Right cardiac atrium (tissue), 5 donors: Measurements from ENCODE around the gene CACNA1D. TPM values are rescaled to one million over a fixed set of nuclear protein-coding genes. Genes with fewer than 3 reads are reported as not detected.
"Not testable (repeated sequence)": the region's sequence is repeated elsewhere in the genome, so short reads cannot be mapped to it uniquely, and the experiment has no call there.

Experiments
- ATAC-seq, 2 donors: fragments of 200-7000 bp; cut with Tn5 transposase; one replicate each; pipeline versions ENCODE4 v1.8.0 to v1.9.1; 2020; ENCODE audit warnings: moderate library complexity in 2 of 2, mild to moderate bottlenecking in 1 of 2
- DNase-seq, 3 donors: peaks; one replicate each; pipeline ENCODE4 v3.0.0-alpha.2; 2020
- H3K27ac ChIP-seq: one replicate; pipeline ENCODE4 v1.5.1; 2013; ENCODE audit warnings: mild to moderate bottlenecking, low read length, control low read depth, moderate library complexity
- H3K27me3 ChIP-seq: one replicate; pipeline ENCODE4 v1.6.1; 2013; ENCODE audit not compliant: control insufficient read depth, insufficient read depth
- H3K4me1 ChIP-seq: one replicate; pipeline ENCODE4 v1.6.1; 2013; ENCODE audit warnings: low read length; ENCODE audit not compliant: control insufficient read depth, insufficient read depth
- H3K4me3 ChIP-seq: one replicate; pipeline ENCODE4 v1.5.1; 2013; ENCODE audit warnings: low read length, control low read depth
- H3K9me3 ChIP-seq: one replicate; pipeline ENCODE4 v1.6.1; 2013; ENCODE audit warnings: low read length; ENCODE audit not compliant: control insufficient read depth
- WGBS: extraction: QIAGEN DNeasy Blood & Tissue Kit; methylation state at CpG from one replicate; pipeline ENCODE4 v1.1.7; 2013; 5-methylcytosine and 5-hydroxymethylcytosine counted together
- intact Hi-C, 4 donors: fragments of 100-400 bp; cut with DNase I; formaldehyde crosslinking; loops; one replicate each; pipeline versions ENCODE4 v1.11.0 to v1.14.0; 2022 to 2023
- polyA plus RNA-seq: library from polyadenylated mRNA; stranded (reverse); fragments of 200-250 nt; gene quantifications from one replicate; pipeline ENCODE4 v1.2.3, GENCODE V29; 2013
- total RNA-seq, 4 donors: library from RNA; stranded (reverse); fragmentation: NEBNext Ultra II Directional; extraction: Animal tissue kit (Norgen Biotek cat#: 25700); gene quantifications; one replicate each; pipeline ENCODE4 v1.2.1, GENCODE V29; 2021
- donor health status: healthy with polysubstance abuse.
- donor health status: DM: no; HTN: yes; CAD: no.
- donor health status: DM: no; HTN: no; CAD: no.
- donor health status: DM: no; HTN: yes; CAD: no; lungs with severe emphysema.
- donor health status: DM: yes; HTN: yes; CAD: no.

The CACNA1D gene
- total and polyA plus RNA-seq, 5 donors: 3.7 to 11.3 (median 10.4) TPM

GRCh38 chr3:53659996-53660395, 165.6 kb downstream of the CACNA1D start:
- intact Hi-C loops: no loop called here
- H3K4me1 ChIP-seq: peaks cover 2% of the 10 kb centered on the region
- no peak overlapping the region for H3K27ac ChIP-seq
- H3K4me3 ChIP-seq: no peak overlapping the region
- no peak for DNase-seq
- no peak for ATAC-seq
- no peaks in the 10 kb centered on the region for H3K27me3 ChIP-seq
- 92% methylated on average over 7 of the region's 7 CpGs for WGBS
- no peaks in the 10 kb centered on the region for H3K9me3 ChIP-seq

GRCh38 chr3:53661480-53661879, 167.1 kb downstream of the CACNA1D start:
- no peak overlapping the region for H3K27ac ChIP-seq
- ATAC-seq: no peak

GRCh38 chr3:53664812-53665211, 170.4 kb downstream of the CACNA1D start:
- ATAC-seq, intact Hi-C loops: not testable (repeated sequence)

More at GRCh38 chr3:53661480-53661879, 167.1 kb downstream of the CACNA1D start:
- Histone ChIP-seq H3K9me3 (no peaks in the 10 kb centered on the region), H3K4me1 (peaks cover 2% of the 10 kb centered on the region), H3K4me3 (no peak overlapping the region), H3K27me3 (no peaks in the 10 kb centered on the region)
- intact Hi-C loops: no loop called here
- DNase-seq: no peak
- WGBS: 90% methylated on average over 5 of the region's 5 CpGs

GRCh38 chr3:53665608-53666425, 171.4 kb downstream of the CACNA1D start:
- intact Hi-C loops: no loop called here
- DNase-seq: no peak
- H3K27ac ChIP-seq: no peak overlapping the region
- no peak for ATAC-seq
- H3K27me3 ChIP-seq: no peaks in the 10 kb centered on the region
- 68% methylated on average over 12 of the region's 12 CpGs for WGBS
- H3K4me3 ChIP-seq: no peak overlapping the region
- H3K4me1 ChIP-seq: no peaks in the 10 kb centered on the region
- no peaks in the 10 kb centered on the region for H3K9me3 ChIP-seq

More at GRCh38 chr3:53664812-53665211, 170.4 kb downstream of the CACNA1D start:
- H3K4me3 ChIP-seq, DNase-seq, H3K27me3 ChIP-seq, H3K27ac ChIP-seq, H3K4me1 ChIP-seq, H3K9me3 ChIP-seq: not testable (repeated sequence)
- 79% methylated on average over 4 of the region's 4 CpGs for WGBS

GRCh38 chr3:53668872-53669271, 174.5 kb downstream of the CACNA1D start:
- no peak for DNase-seq
- no peaks in the 10 kb centered on the region for H3K27me3 ChIP-seq
- WGBS: 40% methylated on average over 2 of the region's 2 CpGs
- no peaks in the 10 kb centered on the region for H3K9me3 ChIP-seq
- ATAC-seq: no peak
- H3K4me3 ChIP-seq: no peak overlapping the region
- no peak overlapping the region for H3K27ac ChIP-seq
- intact Hi-C loops: no loop called here
- H3K4me1 ChIP-seq: no peaks in the 10 kb centered on the region

GRCh38 chr3:53670721-53671120, 176.3 kb downstream of the CACNA1D start:
- WGBS: 54% methylated on average over 3 of the region's 3 CpGs
- H3K4me1 ChIP-seq: no peaks in the 10 kb centered on the region
- intact Hi-C loops: loop anchor here in 1 of 4 donors (5.0 kb wide), 1 partner anchor 37 kb away; no protein-coding TSS in a partner anchor
- no peak for DNase-seq
- H3K27ac ChIP-seq: no peak overlapping the region
- H3K4me3 ChIP-seq: no peak overlapping the region
- no peaks in the 10 kb centered on the region for H3K27me3 ChIP-seq
- no peak for ATAC-seq
- H3K9me3 ChIP-seq: no peaks in the 10 kb centered on the region

- DNase-seq (no peak), ATAC-seq (no peak)
- intact Hi-C loops: loop anchor here in 1 of 4 donors (5.0 kb wide), 1 partner anchor 36 kb away; no protein-coding TSS in a partner anchor
- Histone ChIP-seq H3K9me3 (no peaks in the 10 kb centered on the region), H3K27me3 (no peaks in the 10 kb centered on the region), H3K4me3 (no peak overlapping the region), H3K4me1 (no peaks in the 10 kb centered on the region), H3K27ac (no peak overlapping the region)
- WGBS: 83% methylated on average over 5 of the region's 5 CpGs
Measured at GRCh38 chr3:53671192-53671960, 177.0 kb downstream of the CACNA1D start.

GRCh38 chr3:53671961-53672299, 177.5 kb downstream of the CACNA1D start:
- no peak overlapping the region for H3K4me3 ChIP-seq

GRCh38 chr3:53672981-53673380, 178.6 kb downstream of the CACNA1D start:
- Histone ChIP-seq H3K27ac (no peak overlapping the region), H3K4me1 (no peaks in the 10 kb centered on the region), H3K4me3 (no peak overlapping the region), H3K9me3 (no peaks in the 10 kb centered on the region), H3K27me3 (no peaks in the 10 kb centered on the region)
- intact Hi-C loops: loop anchor here in 1 of 4 donors (5.0 kb wide), 1 partner anchor 34 kb away; no protein-coding TSS in a partner anchor
- WGBS: 47% methylated on average over 5 of the region's 5 CpGs
- DNase-seq (no peak), ATAC-seq (no peak)

More at GRCh38 chr3:53671961-53672299, 177.5 kb downstream of the CACNA1D start:
- Histone ChIP-seq H3K9me3 (no peaks in the 10 kb centered on the region), H3K27me3 (no peaks in the 10 kb centered on the region), H3K4me1 (no peaks in the 10 kb centered on the region), H3K27ac (no peak overlapping the region)
- ATAC-seq (no peak), DNase-seq (no peak)
- intact Hi-C loops: loop anchor here in 1 of 4 donors (5.0 kb wide), 1 partner anchor 35 kb away; no protein-coding TSS in a partner anchor
- WGBS: 56% methylated on average over 1 of the region's 1 CpG

- H3K9me3 ChIP-seq: no peaks in the 10 kb centered on the region
- ATAC-seq (peak in 1 of 2 donors; percentile 21), DNase-seq (no peak)
- no peaks in the 10 kb centered on the region for H3K27me3 ChIP-seq
- H3K4me3 ChIP-seq: no peak overlapping the region
- WGBS: 38% methylated on average over 10 of the region's 10 CpGs
- intact Hi-C loops: loop anchor here in 2 of 4 donors (2.0 to 5.0 kb wide), 2 partner anchors 33 to 35 kb away; no protein-coding TSS in a partner anchor
- peak overlapping the region; percentile 68 for H3K27ac ChIP-seq
- H3K4me1 ChIP-seq: no peaks in the 10 kb centered on the region
Measured at GRCh38 chr3:53673722-53674350, 179.4 kb downstream of the CACNA1D start.
